Stimulated activated CD4-positive, alpha-beta T cell treated with anti-CD3 and anti-CD28 coated beads, Interleukin-2, amount 100 ng/mL, for 48 hours (primary cell): ENCODE data around the gene SSMEM1.
"Not testable (repeated sequence)": the region's sequence is repeated elsewhere in the genome, so short reads cannot be mapped to it uniquely, and the experiment has no call there.

Experiments used
- DNase-seq, 2 donors: peaks; one replicate each; pipeline ENCODE4 v3.0.0-alpha.2; 2020

Gene SSMEM1

DNA sequence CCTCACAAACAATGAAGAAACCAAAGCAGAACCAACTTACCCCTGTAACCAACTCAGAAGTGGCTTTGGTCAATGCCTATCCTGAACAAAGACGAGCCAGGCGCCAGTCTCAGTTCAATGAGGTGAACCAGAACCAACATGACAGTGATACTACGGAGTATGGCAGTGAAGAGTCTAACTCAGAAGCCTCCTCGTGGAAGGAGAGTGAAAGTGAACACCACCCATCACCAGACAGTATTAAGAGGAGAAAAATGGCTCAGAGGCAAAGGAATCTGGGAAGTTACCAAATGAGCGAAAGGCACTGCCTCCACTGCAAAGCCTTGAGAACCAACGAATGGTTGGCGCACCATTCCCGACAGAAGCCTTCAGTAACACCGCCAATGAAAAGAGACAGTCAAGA is 8.4 kb downstream of the SSMEM1 start:
- no peak for DNase-seq

DNA sequence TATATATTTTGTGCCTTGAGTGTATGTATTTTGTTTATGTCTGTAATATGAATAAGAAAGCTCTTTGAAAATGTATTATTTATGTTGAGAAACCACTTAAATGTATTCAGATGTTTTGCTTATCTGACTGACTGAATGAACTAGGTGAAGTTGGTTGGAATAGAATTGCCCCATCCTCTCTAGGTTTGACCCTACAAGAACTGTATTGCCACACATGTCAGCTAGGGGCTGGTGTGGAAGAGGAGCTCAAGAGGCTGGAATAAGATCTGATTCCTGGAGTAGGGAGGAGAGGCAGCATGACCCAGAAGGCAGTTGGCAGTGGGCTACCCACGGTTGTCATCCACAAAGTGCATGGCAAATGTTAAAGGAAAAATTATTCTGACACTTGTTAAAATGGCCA is 9.1 kb downstream of the SSMEM1 start:
- no peak for DNase-seq

DNA sequence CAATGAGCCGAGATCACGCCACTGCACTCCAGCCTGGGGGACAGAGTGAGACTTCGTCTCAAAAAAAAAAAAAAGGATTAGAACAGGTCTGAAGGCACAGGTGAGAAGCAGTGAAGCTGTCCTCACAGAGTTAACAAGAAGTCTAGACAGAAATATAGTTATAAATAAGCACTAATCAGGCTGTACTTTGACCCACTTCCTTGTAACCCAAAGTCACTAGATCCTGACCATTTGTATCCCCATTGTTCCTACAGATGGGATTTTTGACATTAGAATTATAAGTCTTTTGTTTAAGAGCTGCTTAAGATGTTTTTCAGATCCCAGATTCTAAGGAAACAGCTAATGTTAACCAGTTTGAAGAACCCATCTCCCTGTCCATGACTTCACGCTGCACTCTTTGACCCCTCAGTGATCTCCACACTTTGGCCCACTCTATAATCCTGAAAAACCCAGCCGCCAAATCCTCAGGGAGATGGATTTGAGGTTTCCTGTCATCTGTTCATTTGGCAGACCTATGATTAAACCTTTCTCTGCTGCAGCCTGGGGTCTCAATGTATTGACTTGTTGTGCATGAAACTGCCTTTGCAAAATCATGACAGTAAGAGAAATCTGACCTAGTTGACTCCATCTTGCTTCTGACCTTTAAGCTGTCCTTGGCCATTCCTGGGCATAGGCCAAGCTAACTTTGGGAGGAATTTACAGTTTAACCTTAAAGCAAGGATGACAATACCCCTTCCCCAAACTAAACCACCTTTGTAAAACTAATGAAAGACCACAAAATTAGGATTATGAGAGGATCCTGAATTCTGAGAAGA is 11.4 kb downstream of the SSMEM1 start:
- DNase-seq = no peak

DNA sequence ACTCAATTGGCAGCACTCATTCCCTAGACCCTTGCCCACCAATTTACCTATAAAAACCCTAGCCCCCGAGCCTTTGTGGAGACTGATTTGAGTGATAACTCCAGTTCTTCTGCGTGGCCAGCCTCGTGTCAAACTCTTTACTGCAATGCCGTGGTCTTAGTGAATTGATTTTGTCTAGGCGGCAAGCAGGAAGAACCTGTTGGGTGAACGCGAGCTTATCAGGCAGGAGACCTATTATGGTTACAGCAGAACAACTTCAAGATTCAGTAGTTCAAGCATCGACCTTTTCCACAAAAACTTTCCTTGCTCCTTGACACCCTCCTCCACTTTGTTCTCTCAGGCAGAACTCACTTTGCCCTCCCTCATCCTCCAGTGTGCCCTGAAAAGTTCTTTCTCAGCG is 12.2 kb downstream of the SSMEM1 start:
- DNase-seq = no peak

DNA sequence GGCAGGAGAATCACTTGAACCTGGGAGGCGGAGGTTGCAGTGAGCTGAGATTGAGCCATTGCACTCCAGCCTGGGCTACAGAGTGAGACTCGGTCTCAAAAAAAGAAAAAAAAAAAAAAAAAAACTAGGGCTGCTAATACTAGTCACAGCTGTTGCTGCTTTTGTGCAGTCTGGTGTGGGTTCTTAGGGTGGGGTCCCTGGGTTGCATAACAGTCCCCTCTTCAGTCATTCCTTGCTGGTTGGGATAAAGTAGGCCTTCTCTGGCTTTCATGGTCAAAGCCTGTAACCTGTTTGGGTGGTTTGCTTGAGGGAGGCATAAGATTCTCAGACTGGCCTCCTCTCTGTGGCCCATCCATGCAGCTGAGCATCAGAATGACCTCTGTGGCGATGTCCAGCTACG is 14.1 kb downstream of the SSMEM1 start:
- DNase-seq = no peak

DNA sequence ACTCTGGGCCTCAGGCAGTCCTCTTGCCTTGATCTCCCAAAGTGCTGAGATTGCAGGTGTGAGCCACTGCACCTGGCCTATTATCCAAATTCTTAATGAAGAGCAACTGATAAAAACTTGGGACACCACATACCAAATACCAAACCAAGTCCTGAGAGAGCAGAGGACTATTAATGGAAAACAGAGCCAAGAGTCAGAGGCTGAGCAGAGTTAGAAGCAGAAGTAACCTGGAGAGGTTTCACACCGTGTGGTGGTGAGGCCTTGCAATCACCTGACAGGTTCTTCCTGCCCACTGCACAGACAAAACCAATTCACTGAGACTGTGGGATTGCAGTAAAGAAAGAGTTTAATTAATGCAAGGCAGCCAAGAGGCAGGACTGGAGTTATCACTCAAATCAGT is 16.0 kb downstream of the SSMEM1 start:
- no peak for DNase-seq

DNA sequence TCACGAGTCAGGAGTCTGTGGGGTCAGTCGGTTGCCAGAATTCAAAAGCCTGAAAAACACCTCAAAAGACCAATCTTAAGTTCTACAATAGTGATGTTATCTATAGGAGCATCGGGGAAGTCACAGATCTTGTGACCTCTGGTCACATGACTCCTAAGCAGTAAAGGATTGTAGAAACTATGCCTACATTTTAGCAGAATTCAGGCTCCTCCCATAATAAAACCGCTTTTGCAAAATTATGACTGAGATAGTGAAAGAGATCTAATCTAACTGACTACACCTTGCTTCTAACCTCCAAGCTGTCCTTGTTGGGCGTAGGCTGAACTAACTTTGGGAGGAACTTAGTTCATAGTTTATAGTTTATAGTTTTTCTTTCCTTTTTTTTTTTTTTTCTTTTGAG is 16.6 kb downstream of the SSMEM1 start:
- DNase-seq = no peak

DNA sequence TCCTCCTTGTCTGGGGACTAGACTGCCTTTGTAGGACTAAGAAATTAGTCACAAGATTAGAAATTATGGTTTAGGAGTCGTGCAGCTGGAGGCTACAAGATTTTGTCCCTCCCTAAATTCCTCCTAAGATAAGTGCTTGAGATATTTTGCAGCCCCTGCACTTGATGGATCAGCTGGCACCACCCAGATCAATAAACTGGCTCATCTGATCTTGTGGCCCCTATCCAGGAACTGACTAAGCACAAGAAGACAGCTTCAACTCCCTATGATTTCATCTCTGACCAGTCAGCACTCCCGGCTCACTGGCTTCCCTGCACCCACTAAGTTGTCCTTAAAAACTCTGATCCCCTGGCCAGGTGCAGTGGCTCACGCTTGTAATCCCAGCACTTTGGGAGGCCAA is 17.3 kb downstream of the SSMEM1 start:
- not testable (repeated sequence) for DNase-seq

DNA sequence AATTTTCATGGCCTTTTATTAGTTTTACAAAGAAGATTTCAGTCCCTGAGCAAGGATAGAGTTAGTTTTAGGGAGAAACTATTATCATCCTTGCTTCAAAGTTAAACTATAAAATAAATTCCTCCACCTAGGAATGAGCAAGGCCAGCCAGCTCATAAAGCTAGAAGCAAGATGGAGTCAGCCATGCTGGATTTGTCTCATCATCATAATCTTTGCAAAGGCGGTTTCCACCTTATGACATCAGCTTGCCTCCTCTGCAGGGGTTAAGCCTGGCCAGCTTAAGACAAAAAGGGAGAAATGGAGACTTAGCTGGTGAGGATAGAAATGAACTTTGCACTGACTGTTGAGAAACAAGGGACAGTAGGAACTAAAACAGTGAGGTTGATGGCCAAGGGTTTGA is 18.7 kb downstream of the SSMEM1 start:
- DNase-seq = no peak

DNA sequence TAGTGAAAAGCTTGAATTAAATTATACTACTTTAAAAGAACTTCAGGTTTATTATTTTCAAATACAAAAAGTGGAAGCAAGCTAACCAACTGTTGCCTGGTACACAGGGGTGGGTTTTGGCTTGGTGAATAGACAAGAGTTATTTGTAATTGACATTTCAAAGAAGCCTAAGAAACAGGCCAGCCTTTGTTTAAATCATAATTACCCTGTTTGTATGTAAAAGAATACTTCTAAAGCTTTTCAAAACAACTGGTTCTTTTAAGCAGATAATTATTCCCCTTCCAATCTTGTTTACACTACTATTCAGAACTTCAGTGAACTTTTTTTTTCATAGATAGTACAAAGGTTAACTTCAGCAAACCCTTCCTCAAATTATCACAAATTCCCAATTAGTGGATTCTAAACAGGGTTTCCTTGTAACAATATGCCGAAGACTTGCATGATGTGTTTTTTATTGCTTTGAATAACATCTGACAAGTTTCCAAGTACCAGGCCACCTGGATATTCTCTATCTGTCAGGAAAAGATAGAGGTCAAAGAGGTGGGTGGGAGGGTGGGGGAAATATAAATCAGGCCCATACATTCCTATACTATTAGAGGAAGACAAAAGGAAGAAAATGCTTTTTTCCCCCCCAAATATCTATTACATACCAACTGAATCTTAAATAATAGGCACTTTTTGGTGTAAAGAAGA is 20.4 kb downstream of the SSMEM1 start:
- no peak for DNase-seq

DNA sequence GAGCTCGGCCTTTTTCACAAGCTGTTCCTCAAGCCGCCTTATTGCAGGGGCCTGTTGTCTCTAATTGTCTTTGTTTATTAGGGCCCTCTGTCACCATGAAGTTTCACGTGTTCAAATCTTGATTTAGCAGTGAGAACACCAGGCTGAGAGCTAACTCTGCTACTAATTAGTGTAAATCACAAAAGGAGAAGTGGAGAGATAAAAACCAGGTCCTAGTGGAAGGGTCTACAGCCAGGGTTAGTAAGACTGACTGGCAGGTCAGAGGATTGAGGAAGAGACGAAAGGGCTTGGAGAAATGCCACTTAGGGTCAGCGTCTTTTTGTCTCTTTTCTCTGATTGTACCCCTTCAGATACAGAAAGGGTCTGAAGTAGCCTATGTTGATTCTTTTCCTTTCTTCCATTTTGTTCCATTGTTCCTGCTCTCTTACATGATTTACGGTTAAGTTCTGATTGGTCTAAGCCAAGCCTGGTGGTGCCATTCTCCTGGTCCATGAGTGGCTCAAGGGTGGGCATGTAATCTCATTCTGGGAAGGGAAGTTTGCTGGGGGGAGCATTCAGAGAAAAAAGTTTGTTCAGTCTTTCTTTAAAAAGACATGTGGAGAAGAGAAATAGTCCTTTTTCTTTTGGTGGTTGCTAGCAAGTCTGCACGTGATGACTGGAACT is 21.3 kb downstream of the SSMEM1 start:
- no peak for DNase-seq

DNA sequence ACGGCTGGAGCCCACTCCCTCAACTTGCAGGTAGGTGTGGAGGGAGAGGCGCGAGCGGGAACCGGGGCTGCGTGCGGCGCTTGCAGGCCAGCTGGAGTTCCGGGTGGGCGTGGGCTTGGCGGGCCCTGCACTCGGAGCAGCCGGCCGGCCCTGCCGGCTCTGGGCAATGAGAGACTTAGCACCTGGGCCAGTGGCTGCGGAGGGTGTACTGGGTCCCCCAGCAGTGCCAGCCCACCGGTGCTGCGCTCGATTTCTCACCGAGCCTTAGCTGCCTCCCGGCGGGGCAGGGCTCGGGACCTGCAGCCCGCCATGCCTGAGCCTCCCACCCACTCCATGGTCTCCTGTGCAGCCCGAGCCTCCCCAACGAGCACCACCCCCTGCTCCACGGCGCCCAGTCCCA is 22.3 kb downstream of the SSMEM1 start:
- DNase-seq = not testable (repeated sequence)

DNA sequence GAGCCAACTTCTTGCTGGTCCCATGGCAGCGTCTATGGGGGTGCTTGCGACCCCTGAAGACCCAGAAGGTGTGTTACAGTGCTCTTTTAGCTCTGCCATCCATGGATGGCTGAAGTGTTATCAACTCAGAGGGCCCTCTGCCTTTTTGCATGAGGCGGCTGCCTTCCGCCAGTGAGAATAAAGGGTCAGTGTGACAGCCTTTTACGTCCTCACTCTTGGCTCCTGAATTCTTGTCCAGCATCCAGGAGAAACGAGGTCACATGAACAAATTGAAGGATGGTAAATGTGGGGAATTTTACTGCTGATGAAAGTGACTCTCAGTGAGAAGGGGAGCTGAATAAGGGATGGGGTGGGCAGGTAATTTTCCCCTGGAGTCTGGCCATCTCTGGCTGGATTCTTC is 24.1 kb downstream of the SSMEM1 start:
- DNase-seq = no peak

DNA sequence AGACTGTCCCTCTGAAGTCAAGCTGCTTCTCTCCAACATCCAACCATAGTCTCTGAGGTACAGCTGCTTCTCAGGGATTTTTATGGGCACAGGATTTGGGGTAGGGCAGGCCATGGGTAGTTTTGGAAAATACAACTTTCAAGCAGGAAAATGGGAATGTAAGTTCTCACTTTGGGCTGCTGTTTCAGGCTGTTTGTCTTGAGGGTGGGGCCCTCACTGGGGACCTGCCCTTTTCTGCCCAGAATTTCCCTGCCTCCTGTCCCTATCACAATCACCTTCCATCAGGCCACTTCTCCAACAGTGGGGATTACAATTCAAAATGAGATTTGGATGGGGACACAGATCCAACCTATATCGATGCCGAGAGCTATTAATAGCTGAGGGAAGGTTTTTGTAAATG is 24.5 kb downstream of the SSMEM1 start:
- no peak for DNase-seq

DNA sequence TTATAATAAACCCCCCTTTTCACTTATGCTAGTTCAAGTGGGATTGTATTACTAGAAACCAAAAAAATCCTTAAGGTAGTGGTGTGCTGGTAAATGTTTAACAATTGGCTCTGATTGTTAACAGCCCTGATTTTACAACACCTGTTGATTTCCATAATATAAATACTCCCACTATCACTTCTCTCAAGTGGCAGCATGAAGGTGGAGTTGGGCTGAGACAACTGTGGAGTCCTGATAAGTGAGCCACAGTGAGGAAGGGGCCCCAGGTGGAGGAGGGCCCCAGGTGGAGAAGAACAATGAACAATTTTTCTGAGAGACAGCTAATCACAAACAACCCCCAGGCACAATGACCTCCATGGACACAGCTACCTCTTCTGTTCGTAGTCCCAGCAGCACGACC is 26.4 kb downstream of the SSMEM1 start:
- DNase-seq = no peak

DNA sequence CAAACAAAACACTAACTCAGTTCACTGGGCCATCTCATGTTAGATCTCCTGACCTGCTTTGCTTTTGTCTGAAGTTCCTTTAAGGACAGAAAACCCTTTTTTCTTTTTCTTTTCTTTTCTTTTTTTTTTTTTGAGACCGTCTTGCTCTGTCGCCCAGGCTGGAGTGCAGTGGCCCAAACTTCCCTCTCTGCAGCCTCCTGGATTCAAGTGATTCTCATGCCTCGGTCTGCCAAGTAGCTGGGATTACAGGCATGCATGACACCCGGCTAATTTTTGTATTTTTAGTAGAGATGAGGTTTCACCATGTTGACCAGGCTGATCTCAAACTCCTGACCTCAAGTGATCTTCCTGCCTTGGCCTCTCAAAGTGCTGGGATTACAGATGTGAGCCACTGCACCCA is 28.7 kb downstream of the SSMEM1 start:
- not testable (repeated sequence) for DNase-seq

DNA sequence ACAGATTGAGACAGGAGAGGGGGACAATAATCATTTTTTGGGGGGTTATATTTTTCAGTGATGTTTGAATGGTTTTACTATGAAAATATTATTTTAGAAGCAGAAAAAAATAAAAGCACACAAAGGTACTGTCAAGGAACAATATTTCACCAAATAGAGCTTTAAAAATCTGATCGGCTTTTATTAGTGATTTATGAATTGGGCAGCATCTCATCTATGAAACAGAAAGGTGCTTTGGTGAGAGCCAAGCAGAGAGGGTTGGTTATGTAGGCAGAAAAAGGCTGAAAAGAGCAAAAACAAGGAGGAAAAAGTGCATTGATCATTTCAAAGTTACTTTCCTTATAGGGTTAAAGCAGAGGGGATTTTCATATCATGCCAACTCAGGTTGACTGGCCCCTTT is 32.6 kb downstream of the SSMEM1 start:
- DNase-seq = no peak

DNA sequence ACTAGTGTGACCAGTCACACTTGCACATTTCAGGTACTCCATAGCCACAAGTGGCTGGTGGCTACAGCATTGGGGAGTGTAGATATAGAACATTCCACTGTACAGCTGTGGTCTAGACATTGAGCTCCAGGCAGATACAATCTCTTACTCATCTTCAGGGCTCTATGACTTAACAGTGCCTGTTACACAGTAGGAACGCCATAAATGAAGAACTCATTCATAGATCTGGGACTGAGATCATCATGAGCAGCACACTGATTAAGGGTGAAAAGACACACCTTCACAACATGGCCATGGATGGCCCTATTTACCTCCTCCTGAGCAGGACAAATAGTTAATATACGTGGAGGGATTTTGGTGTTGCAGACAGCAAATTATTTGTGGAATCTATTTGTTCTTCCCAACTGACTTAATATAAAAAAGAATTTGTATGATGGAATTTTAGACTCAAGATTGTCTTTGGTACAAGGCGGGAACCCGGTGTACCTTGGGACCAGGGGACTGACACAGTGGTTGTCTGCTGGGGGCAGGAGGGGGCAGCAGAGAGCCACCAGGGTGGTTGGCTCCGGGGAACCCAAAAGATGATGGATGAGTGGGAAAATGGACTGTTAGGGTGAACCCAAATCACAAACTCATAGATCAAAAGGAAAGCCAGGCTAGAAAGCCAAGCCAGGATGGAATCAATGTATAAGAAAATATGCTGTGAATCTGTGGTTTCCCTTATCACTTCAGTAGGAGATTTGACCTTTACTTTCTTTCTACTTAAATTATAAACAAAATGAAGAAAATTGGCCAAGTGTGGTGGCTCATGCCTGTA is 34.7 kb downstream of the SSMEM1 start:
- peak; percentile 55 to 62 for DNase-seq

DNA sequence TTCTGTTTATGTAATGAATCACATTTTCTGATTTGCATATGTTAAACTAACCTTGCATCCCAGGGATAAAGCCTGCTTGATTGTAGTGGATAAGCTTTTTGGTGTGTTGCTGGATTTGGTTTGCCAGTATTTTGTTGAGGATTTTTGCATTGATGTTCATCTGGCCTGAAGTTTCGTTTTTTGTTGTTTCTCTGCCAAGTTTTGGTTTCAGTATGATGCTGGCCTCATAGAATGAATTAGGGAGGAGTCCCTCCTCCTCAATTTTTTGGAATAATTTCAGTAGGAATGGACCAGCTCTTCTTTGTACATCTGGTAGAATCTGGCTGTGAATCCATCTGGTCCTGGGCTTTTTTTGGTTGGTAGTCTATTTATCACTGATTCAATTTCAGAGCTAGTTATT is 35.8 kb downstream of the SSMEM1 start:
- DNase-seq = not testable (repeated sequence)

DNA sequence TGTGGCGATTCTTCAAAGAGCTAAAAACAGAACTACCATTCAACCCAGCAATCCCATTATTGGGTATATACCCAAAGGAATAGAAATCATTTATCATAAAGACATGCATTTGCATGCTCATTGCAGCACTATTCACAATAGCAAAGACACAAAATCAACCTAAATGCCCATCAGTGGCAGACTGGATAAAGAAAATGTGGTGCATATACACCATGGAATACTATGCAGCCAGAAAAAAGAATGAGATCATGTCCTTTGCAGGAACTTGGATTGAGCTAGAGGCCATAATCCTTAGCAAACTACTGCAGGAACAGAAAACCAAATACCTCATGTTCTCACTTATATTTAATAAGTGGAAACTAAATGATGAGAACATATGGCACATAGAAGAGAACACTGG is 38.8 kb downstream of the SSMEM1 start:
- DNase-seq = not testable (repeated sequence)

DNA sequence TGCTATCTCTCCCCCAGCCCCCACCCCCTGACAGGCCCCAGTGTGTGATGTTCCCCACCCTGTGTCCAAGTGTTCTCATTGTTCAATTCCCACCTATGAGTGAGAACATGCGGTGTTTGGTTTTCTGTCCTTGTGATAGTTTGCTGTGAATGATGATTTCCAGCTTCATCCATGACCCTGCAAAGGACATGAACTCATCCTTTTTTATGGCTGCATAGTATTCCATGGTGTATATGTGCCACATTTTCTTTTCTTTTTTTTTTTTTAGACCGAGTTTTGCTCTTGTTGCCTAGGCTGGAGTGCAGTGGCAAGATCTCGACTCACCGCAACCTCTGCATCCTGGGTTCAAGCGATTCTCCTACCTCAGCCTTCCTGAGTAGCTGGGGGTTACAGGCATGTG is 41.2 kb downstream of the SSMEM1 start:
- DNase-seq = not testable (repeated sequence)

DNA sequence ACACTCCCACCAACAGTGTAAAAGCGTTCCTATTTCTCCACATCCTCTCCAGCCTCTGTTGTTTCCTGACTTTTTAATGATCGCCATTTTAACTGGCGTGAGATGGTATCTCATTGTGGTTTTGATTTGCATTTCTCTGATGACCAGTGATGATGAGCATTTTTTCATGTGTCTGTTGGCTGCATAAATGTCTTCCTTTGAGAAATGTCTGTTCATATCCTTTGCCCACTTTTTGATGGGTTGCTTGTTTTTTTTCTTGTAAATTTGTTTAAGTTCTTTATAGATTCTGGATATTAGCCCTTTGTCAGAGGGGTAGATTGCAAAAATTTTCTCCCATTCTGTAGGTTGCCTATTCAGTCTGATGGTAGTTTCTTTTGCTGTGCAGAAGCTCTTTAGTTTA is 42.0 kb downstream of the SSMEM1 start:
- DNase-seq = not testable (repeated sequence)

DNA sequence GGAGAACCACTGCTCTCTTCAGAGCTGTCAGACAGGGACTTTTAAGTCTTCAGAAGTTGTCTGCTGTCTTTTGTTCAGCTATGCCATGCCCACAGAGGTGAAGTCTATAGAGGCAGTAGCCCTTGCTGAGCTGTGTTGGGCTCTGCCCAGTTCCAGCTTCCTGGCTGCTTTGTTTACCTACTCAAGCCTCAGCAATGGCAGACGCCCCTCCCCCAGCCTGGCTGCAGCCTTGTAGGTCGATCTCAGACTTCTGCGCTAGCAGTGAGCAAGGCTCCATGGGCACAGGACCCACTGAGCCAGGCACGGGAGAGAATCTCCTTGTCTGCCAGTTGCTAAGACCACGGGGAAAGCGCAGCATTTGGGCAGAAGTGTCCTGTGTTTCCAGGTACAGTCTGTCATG is 46.9 kb downstream of the SSMEM1 start:
- no peak for DNase-seq
